ENCODE data around the gene IGFL2. TPM values are rescaled to one million over a fixed set of nuclear protein-coding genes. Genes with fewer than 3 reads are reported as not detected.

Gene IGFL2
- total RNA-seq, 1 experiment from 2014 or later, result not detected

DNA sequence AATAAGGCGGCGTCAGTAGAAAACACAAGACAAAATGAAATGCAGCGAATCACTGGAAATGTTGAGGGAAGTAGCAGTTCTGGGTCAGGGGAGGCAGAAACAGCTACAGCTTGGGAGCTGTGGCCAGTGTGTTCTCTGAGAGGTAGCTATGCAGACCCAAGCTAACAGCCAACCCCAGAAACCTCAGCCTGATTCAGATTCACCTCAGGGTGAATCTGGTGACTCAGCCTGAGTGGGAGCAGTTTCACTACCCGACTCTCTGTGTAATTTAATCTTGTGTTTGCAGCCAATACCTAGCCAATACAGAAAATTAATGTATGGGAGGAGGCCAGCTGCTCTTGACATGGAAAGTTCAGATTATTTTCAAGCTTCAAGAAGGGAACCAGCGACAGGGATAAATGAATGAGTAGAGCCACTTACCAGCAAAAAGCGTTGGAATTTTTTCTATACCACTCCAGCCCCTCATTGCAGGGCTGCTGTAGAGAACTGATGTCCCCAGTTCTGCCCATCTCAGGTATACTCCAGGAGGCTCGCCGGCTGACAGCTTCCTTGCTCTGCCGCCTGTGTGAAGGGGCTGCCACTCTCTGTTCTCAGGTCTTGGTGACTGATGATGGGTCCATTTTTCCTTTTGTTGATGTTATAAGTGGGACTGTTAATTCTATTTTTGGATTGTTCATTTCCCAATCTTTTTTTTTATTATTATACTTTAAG is 32.5 kb upstream of the IGFL2 start:
- peak; percentile 33 for DNase-seq (ENCODE audit: low read depth, low spot score)
- peak; percentile 91 for ATAC-seq
- Histone ChIP-seq H2AFZ (ENCODE audit: low read depth, low read length, poor library complexity, severe bottlenecking) (peak overlapping the region; percentile 87), H3K4me2 (ENCODE audit: low read length) (peak overlapping the region; percentile 70), H3K27ac (ENCODE audit: low read depth, low read length) (no peak overlapping the region), H3K4me1 (ENCODE audit: control insufficient read depth in 1 of 2, insufficient read depth in 2 of 2, low read length in 2 of 2) (peaks cover 14 to 33% of the 10 kb centered on the region in 2 experiments), H3K9me2 (ENCODE audit: insufficient read depth) (no peaks in the 10 kb centered on the region), H3K27me3 (ENCODE audit: insufficient read depth, low read length) (no peaks in the 10 kb centered on the region), H3K9me3 (ENCODE audit: control insufficient read depth in 1 of 2, insufficient read depth in 1 of 2, low read depth in 1 of 2, low read length in 2 of 2) (no peaks in the 10 kb centered on the region), H3K36me3 (ENCODE audit: control insufficient read depth in 1 of 2, insufficient read depth in 2 of 2, low read length in 2 of 2) (no peaks in the 10 kb centered on the region), H3K9ac (ENCODE audit: low read length) (peak overlapping the region; percentile 20; the same call in 1 of the 2 replicates), H4K20me1 (ENCODE audit: insufficient read depth) (no peaks in the 10 kb centered on the region), H3K79me2 (ENCODE audit: insufficient read depth, low read length) (no peaks in the 10 kb centered on the region), H3K4me3 (replicated peaks in 1 of 2; ENCODE audit: low read depth in 1 of 2, low read length in 2 of 2) (peak overlapping the region in 1 of 2 experiments; percentile 39; a peak in 2 of 4 replicates)
- no TSS peak for BruUV-seq (replicated peaks)
- TF ChIP-seq JUND (IDR thresholded peaks at IDR 0.05) (peak; percentile 49; the same call in 1 of the 2 replicates), SP1 (IDR thresholded peaks at IDR 0.05; ENCODE audit: low read depth) (peak; percentile 51; the same call in 1 of the 2 replicates), EGR1 (IDR thresholded peaks at IDR 0.05; ENCODE audit: low read depth) (peak; percentile 67), SRF (IDR thresholded peaks at IDR 0.05; ENCODE audit: low read depth) (no peak), CEBPB (IDR thresholded peaks at IDR 0.05; ENCODE audit: low read depth) (0 out of 2 replicates have a peak, but pooled peaks have one; percentile 21), CBX3 (IDR thresholded peaks at IDR 0.05; ENCODE audit: low read depth) (no peak), FOSL1 (IDR thresholded peaks at IDR 0.05; ENCODE audit: low read depth) (peak; percentile 73)
- POLR2A ChIA-PET, result interaction anchor here (0.9 kb wide), 1 partner anchor 10 kb away, joined by 3 read pairs; no protein-coding TSS in a partner anchor
- CTCF ChIA-PET, result no interaction called here
- RAD21 ChIA-PET (ENCODE audit: low non-redundant PET in 1 of 2, low total read pairs in 2 of 2, uncharacterized antibody in 2 of 2, unreplicated experiment in 2 of 2), result no interaction called here
- intact Hi-C loops (cut with micrococcal nuclease), result no loop called here

DNA sequence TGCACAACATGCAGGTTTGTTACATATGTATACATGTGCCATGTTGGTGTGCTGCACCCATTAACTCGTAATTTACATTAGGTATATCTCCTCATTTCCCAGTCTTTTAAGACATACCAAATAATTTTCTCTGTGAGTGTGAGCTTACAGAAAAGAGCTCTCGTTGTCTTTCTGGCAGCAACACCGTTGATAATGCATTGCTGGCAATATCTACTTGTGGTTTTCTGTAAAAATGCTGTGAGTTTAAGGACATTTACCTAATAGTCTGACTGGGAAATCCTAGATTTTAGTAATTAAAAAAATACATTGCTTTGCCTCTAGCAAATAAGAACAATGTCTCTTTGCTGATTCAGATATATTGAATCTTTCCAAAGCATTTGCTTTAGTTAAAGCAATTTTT is 31.9 kb upstream of the IGFL2 start:
- Histone ChIP-seq H3K4me3 (replicated peaks in 1 of 2; ENCODE audit: low read depth in 1 of 2, low read length in 2 of 2) (no peak overlapping the region), H3K27me3 (ENCODE audit: insufficient read depth, low read length) (no peaks in the 10 kb centered on the region), H3K36me3 (ENCODE audit: control insufficient read depth in 1 of 2, insufficient read depth in 2 of 2, low read length in 2 of 2) (no peaks in the 10 kb centered on the region), H3K9me3 (ENCODE audit: control insufficient read depth in 1 of 2, insufficient read depth in 1 of 2, low read depth in 1 of 2, low read length in 2 of 2) (no peaks in the 10 kb centered on the region), H3K4me2 (ENCODE audit: low read length) (peak overlapping the region; percentile 70; the same call in 1 of the 2 replicates), H3K4me1 (ENCODE audit: control insufficient read depth in 1 of 2, insufficient read depth in 2 of 2, low read length in 2 of 2) (peaks cover 14 to 33% of the 10 kb centered on the region in 2 experiments), H3K79me2 (ENCODE audit: insufficient read depth, low read length) (no peaks in the 10 kb centered on the region), H2AFZ (ENCODE audit: low read depth, low read length, poor library complexity, severe bottlenecking) (peak overlapping the region; percentile 87), H3K27ac (ENCODE audit: low read depth, low read length) (no peak overlapping the region), H3K9me2 (ENCODE audit: insufficient read depth) (no peaks in the 10 kb centered on the region), H4K20me1 (ENCODE audit: insufficient read depth) (no peaks in the 10 kb centered on the region), H3K9ac (ENCODE audit: low read length) (no peak overlapping the region)
- TF ChIP-seq EGR1 (IDR thresholded peaks at IDR 0.05; ENCODE audit: low read depth) (no peak), JUND (IDR thresholded peaks at IDR 0.05) (no peak), SRF (IDR thresholded peaks at IDR 0.05; ENCODE audit: low read depth) (no peak), MAX (IDR thresholded peaks at IDR 0.05) (no peak), SIN3A (IDR thresholded peaks at IDR 0.05; ENCODE audit: low read depth) (no peak)
- ChIA-PET POLR2A (no interaction called here), RAD21 (ENCODE audit: low non-redundant PET in 1 of 2, low total read pairs in 2 of 2, uncharacterized antibody in 2 of 2, unreplicated experiment in 2 of 2) (no interaction called here), CTCF (no interaction called here)
- no TSS peak for BruUV-seq (replicated peaks)
- intact Hi-C loops (cut with micrococcal nuclease), result no loop called here
- ATAC-seq (no peak), DNase-seq (ENCODE audit: low read depth, low spot score) (no peak)
